GM12864 (cell line): Measurements from ENCODE around the gene VARS1.

Experiments used
- DNase-seq: peaks from one replicate; pipeline ENCODE4 v3.0.0-alpha.2; 2011; ENCODE audit warnings: low read depth
- H3K4me3 ChIP-seq: 2 replicates; pipeline ENCODE4 v1.5.1; 2011; ENCODE audit warnings: mild to moderate bottlenecking, low read depth, low read length, control low read depth
- TF ChIP-seq, protein P1 (sequence below): IDR thresholded peaks from 2 replicates; pipeline ENCODE4 v1.5.1; 2011; ENCODE audit warnings: low read depth, mild to moderate bottlenecking, moderate library complexity, low read length, control low read depth, inconsistent platforms; ENCODE audit errors: missing control alignments

The VARS1 gene

DNA sequence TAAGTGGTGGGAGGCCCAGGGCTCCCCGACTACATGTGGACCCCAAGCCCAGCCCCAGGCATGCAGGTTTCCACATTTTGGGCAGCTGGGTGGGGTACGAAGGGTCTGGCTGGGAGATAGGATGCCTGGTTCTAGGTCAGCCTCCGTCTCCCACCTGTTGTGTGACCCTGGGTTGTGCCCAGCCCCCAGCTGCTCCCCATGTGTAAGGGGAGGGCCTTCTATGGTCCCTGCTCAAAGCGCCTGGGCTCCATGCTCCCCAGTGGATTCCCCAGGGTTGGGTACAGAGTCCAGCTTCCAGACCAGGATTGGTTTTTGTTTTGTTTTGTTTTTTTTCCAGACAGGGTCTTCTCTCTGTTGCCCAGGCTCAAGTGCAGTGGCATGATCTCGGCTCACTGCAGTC is 17.4 kb downstream of the VARS1 start:
- DNase-seq = no peak
- H3K4me3 ChIP-seq = no peak overlapping the region
- TF ChIP-seq, protein P1, sequence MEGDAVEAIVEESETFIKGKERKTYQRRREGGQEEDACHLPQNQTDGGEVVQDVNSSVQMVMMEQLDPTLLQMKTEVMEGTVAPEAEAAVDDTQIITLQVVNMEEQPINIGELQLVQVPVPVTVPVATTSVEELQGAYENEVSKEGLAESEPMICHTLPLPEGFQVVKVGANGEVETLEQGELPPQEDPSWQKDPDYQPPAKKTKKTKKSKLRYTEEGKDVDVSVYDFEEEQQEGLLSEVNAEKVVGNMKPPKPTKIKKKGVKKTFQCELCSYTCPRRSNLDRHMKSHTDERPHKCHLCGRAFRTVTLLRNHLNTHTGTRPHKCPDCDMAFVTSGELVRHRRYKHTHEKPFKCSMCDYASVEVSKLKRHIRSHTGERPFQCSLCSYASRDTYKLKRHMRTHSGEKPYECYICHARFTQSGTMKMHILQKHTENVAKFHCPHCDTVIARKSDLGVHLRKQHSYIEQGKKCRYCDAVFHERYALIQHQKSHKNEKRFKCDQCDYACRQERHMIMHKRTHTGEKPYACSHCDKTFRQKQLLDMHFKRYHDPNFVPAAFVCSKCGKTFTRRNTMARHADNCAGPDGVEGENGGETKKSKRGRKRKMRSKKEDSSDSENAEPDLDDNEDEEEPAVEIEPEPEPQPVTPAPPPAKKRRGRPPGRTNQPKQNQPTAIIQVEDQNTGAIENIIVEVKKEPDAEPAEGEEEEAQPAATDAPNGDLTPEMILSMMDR = no peak

DNA sequence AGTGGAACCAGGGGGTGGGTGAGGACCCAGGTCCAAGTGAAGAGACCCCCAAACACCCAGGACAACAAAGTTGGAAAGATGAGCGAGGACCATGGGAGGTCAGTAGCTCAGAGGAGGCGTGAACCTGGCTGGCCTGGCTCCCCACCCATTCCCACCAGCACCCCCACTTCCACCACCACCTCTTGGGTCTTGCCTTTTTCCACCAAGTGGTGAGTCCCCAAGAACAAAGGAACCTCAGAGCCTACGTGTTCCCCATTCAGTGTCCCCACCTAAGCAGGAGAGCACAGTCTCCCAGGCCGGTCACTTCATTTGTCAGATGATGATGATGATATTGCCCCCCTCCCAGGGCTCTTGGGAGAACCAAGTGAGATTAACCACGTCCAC is 17.9 kb downstream of the VARS1 start:
- TF ChIP-seq, protein P1 = no peak
- H3K4me3 ChIP-seq = no peak overlapping the region
- DNase-seq = no peak

DNA sequence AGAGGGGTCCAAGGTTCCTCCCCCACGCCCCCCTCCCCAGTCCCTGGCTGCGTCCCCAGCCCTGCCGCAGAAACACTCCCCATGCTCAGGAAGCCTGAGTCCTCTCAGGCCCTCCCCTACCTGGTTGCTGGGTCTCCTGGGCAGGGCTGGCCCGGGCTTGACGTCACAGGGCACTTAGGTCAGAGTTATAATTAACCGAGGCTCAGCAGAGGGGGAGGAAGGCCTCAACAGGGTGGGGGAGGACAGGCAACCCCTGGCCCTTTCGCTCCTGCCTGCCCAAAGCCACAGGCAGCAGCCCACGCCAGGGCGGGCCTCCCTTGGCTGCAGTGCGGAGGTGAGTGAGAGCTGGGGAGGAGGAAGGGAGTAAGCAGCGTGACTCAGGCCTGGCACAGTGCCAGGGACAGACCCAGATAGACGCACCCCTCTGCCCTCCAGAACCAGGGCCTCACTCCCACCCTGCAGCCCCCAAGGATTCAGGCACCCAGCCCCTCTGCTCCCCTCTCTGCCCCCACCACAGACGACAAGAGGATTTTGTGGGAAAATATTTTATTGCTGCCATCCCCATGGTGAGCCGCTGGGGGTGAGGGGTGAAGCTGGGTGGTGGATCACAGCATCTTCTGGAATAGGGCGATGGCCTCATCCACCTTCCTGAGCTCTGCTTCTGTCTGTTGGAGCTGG is 18.4 kb downstream of the VARS1 start, which contains the start of gene VWA7:
Gene VWA7, minus strand, starts transcription at position 340 of the 678 bp plus-strand sequence. CDS start 549 bp downstream, outside the sequence.
- H3K4me3 ChIP-seq = no peak within 1 kb of the TSS
- TF ChIP-seq, protein P1 = peak; percentile 8
- DNase-seq = peak; percentile 75

DNA sequence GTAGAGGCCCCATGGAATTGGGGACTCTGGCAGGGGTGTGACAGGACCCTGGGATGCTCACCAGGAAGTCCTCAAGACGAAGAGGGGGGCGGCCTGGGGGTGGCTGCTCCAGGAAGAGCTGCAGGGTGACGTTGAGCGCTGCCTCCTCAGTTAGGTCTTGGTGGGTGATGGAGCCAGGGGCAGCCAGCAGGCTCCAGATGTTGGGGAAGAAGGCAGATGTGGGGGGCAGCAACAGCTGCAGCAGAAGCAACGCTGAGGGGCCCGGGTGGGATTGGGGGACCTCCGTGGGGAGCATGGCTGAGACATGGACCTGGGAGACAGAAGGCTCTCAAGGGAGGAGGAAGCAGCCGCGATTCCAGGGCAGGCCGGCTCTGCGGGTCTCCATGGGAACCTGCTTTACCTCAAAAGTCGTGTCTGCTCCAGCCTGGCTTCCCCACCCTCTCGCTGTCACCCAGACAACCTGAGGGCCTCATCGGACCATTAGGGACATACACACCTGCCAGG is 19.0 kb downstream of the VARS1 start:
- no peak for DNase-seq
- H3K4me3 ChIP-seq = no peak overlapping the region
- TF ChIP-seq, protein P1 = no peak

DNA sequence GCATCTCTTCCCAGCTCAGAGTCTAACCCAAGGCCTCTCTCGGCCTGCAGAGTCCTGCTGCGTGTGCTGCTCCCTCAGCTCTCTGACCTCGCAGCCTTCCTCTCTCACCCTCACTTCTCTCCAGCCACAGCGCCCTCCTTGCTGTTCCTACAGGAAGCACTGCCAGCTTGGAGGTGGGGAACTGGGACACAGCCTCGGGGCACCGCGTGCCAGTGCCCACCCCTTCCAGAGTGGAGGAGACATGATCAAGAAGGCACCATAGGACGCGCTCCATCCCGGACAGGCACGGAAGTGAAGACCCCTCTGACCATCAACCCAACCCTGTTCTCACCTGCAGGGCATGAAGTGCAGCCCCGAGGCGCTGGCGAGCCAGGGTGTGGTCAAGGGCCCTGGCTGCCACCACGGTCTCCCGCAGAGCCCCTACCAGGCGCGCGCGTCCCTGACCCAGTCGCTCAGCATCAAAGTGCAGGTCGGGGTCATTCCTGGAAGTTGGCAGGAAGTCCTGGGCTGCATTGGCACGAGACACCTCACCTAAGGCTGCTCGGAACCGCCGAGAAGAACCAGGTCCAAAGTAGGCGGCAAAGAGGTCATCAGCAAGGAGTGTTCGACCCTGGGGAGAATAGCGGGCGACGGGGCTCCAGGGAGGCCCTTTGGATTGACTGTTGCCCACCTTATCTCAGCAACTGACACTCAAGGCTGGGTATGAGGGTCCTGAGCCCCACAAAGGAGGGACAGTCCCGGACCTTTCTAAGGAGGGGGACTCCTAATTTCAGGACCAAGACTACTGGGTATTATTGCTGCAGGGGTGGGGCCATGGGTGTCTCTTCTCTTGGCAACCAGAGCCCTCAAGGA is 19.7 kb downstream of the VARS1 start:
- DNase-seq = no peak
- TF ChIP-seq, protein P1 = no peak
- H3K4me3 ChIP-seq = no peak overlapping the region

DNA sequence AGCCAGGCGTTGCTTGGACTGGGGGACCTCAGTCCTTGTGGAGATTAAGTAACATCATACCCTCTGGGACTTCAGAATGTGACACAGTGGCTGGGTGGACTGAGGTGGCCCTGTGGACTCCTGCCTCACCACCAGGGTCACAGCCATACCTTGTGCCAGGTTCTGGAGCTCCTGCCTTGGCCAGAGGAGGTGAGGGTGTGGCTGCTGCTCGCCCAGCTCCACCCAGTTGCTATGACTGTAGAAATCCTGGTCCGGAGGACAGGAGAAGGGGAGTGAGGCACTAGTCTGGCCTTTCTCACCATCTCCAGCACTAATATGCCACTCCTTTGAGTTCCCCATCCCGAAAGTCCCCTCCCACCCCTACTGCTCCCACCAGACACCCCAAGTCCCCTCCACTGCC is 20.4 kb downstream of the VARS1 start:
- DNase-seq = no peak
- no peak overlapping the region for H3K4me3 ChIP-seq
- TF ChIP-seq, protein P1 = no peak
